ENCODE measurements around the gene WDR12. TPM values are rescaled to one million over a fixed set of nuclear protein-coding genes. Genes with fewer than 3 reads are reported as not detected.
A peak's percentile ranks its signal among the peaks of the same experiment; 100 is the strongest.
"Not testable (repeated sequence)": the region's sequence is repeated elsewhere in the genome, so short reads cannot be mapped to it uniquely, and the experiment has no call there.

Gene WDR12
- total RNA-seq (10 to 100 TPM; 10.3 to 34.5 (median 27.5) TPM), total RNA-seq (10.2 to 212 (median 21.4) reads per million in 29 experiments)
- 27.5 TPM for total RNA-seq (2013)

DNA sequence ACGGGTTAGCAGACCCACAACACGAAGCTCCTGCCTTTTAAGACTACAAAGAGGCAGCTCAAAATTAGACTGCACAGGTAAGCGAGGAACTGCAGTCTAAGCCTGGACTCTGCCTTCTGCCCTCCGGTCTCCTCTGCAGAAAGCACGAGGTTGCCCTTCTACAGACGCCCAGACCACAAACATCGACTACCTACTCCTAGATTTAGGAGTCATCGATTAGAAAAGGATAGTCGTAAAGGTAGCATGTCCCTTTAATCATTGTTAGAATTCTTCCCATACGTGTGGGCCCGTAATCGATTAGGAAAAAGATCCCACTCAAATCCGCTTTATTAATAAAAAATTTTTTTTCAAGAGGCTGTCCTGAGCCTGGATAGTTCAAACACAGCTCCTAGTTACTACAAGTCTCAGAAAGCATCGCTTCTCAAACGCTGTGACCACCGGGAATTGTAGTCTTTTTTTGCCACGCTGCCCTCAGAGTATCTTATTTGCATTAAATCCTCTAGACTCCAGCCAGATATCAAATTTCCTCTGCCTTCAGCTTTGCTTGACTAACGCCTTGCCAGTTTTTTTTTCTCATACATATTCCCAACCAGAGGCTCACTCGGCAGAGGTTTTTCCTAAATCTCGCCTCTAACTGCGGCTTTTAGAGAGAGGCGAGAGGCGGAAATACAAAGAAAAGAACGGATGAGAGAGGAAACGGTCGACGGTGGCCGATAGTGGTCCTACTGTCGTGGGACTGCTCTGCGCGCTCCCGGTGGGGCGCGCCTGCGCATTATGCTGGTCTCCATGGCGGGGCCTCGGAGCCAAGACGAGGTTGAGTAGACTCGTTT, at the start of gene WDR12, which contains the start of gene CARF:
Gene WDR12 (minus strand): TSS at position 162 of the 830 bp plus-strand sequence. CDS start 197 bp downstream, outside the sequence.
Gene CARF (plus strand): TSS at position 764 of the 830 bp plus-strand sequence. CDS start 29,628 bp downstream, outside the sequence.
- peak; percentile 83 to 86 (median 84) for ATAC-seq (replicated peaks in 1 of 4)
- POLR2A ChIA-PET = interaction anchor here in 1 of 2 donors (0.7 to 1.3 kb wide), 3 partner anchors 102 to 329 kb away, joined by 3 to 5 read pairs (median 4); partner anchors contain the start of genes CYP20A1 and NBEAL1
- no peaks in the 10 kb centered on the region for H3K27me3 Mint-ChIP-seq

DNA sequence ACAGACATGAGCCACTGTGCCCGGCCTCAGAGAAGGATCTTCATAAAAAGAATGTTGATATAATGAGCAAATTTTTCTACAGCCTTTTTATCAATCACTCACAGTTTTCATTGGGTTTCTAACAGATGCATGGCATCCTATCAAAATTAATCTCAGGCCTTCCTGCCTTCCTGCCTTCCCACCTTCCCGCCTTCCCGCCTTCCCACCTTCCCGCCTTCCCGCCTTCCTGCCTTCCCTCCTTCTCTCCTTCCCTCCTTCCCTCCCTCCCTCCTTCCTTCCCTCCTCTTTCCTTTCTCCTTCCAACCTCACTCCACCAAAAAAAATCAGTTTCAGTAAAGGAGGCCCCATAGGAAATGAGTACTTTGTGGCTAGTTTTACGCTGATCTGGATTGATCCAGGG, 49.1 kb upstream of the WDR12 start:
- no peak overlapping the region for H3K27ac ChIP-seq (ENCODE audit: low read length)
- DNase-seq = no peak
- H3K4me3 Mint-ChIP-seq = no peak overlapping the region

More for the DNA sequence above, at the start of gene WDR12, which contains the start of gene CARF:
- WGBS (ENCODE audit: insufficient coverage) = 0% methylated on average over 13 of the region's 39 CpGs
- H3K36me3 ChIP-seq (ENCODE audit: control insufficient read depth in 2 of 2, extremely low read depth in 1 of 2, insufficient read depth in 1 of 2, low read length in 1 of 2) = no peaks in the 10 kb centered on the region
- no peaks in the 10 kb centered on the region for H3K9me3 Mint-ChIP-seq
- H3K27ac ChIP-seq (ENCODE audit: low read length) = peak within 1 kb of the TSS; percentile 69
- peak; percentile 77 to 95 (median 89) for DNase-seq
- CTCF ChIA-PET = interaction anchor here in 1 of 2 donors (0.9 to 1.9 kb wide), 4 partner anchors 41 to 327 kb away, joined by 3 to 9 read pairs (median 6); partner anchors contain the start of gene CYP20A1
- H3K4me1 ChIP-seq (ENCODE audit: control insufficient read depth in 1 of 2, extremely low read depth in 1 of 2, insufficient read depth in 2 of 2, low read length in 2 of 2) = peaks cover 7 to 8% of the 10 kb centered on the region in 2 experiments
- peak within 1 kb of the TSS; percentile 68 to 99 for H3K4me3 ChIP-seq (ENCODE audit: control insufficient read depth in 1 of 2, extremely low read depth in 1 of 2, low read length in 1 of 2)
- H3K4me1 Mint-ChIP-seq = peaks cover 37 to 46% (median 42%) of the 10 kb centered on the region in 3 donors
- H3K4me3 Mint-ChIP-seq = peak within 1 kb of the TSS; percentile 92 to 99 (median 96)
- H3K27me3 ChIP-seq (replicated peaks in 1 of 2; ENCODE audit: control insufficient read depth in 2 of 2, extremely low read depth in 1 of 2, insufficient read depth in 2 of 2, low read length in 1 of 2) = no peaks in the 10 kb centered on the region
- H3K9me3 ChIP-seq = no peaks in the 10 kb centered on the region
- no peaks in the 10 kb centered on the region for H3K36me3 Mint-ChIP-seq
- peak within 1 kb of the TSS; percentile 98 to 99 for H3K27ac Mint-ChIP-seq

DNA sequence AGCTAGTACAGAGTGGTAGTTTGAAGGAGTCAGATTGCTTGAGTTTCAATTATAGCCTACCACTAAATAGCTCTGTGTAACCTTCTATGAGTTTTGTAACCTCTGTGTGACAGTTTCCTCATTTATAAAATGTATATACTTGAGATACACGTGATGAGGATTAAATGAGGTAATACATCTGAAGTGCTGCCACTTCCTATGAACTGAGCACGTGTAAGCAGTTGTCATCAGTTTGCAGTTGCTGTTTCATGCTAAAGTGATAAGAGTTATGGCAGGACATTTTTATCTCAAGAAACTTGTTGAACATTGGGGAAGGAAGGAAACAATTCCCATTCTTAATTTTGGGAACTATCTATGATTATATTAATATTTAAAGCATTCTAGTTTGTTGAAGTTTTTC, 39.1 kb upstream of the WDR12 start:
- no peaks in the 10 kb centered on the region for H3K27me3 Mint-ChIP-seq
- H3K36me3 Mint-ChIP-seq = peaks cover 52% of the 10 kb centered on the region
- Histone ChIP-seq H3K36me3 (ENCODE audit: control insufficient read depth in 2 of 2, extremely low read depth in 1 of 2, insufficient read depth in 1 of 2, low read length in 1 of 2) (peaks cover 0 to 7% of the 10 kb centered on the region in 2 donors), H3K27me3 (replicated peaks in 1 of 2; ENCODE audit: control insufficient read depth in 2 of 2, extremely low read depth in 1 of 2, insufficient read depth in 2 of 2, low read length in 1 of 2) (no peaks in the 10 kb centered on the region), H3K4me1 (ENCODE audit: control insufficient read depth in 1 of 2, extremely low read depth in 1 of 2, insufficient read depth in 2 of 2, low read length in 2 of 2) (no peaks in the 10 kb centered on the region), H3K4me3 (ENCODE audit: control insufficient read depth in 1 of 2, extremely low read depth in 1 of 2, low read length in 1 of 2) (no peak overlapping the region), H3K27ac (ENCODE audit: low read length) (no peak overlapping the region), H3K9me3 (no peaks in the 10 kb centered on the region)
- no peak overlapping the region for H3K27ac Mint-ChIP-seq
- no peak for ATAC-seq (replicated peaks in 1 of 4)
- H3K9me3 Mint-ChIP-seq = peaks cover 1 to 20% (median 5%) of the 10 kb centered on the region in 3 donors
- ChIA-PET CTCF (no interaction called here), POLR2A (no interaction called here)
- H3K4me3 Mint-ChIP-seq = no peak overlapping the region
- no peak for DNase-seq
- peaks cover 0 to 3% (median 0%) of the 10 kb centered on the region in 3 donors for H3K4me1 Mint-ChIP-seq
- 80% methylated on average over 1 of the region's 2 CpGs for WGBS (ENCODE audit: insufficient coverage)

More for the DNA sequence above, 49.1 kb upstream of the WDR12 start:
- Mint-ChIP-seq H3K27ac (no peak overlapping the region), H3K27me3 (no peaks in the 10 kb centered on the region), H3K9me3 (no peaks in the 10 kb centered on the region), H3K36me3 (peaks cover 43% of the 10 kb centered on the region), H3K4me1 (no peaks in the 10 kb centered on the region)
- ChIA-PET CTCF (no interaction called here), POLR2A (no interaction called here)
- Histone ChIP-seq H3K4me3 (ENCODE audit: control insufficient read depth in 1 of 2, extremely low read depth in 1 of 2, low read length in 1 of 2) (no peak overlapping the region), H3K36me3 (ENCODE audit: control insufficient read depth in 2 of 2, extremely low read depth in 1 of 2, insufficient read depth in 1 of 2, low read length in 1 of 2) (peaks cover 4 to 12% of the 10 kb centered on the region in 2 donors), H3K4me1 (ENCODE audit: control insufficient read depth in 1 of 2, extremely low read depth in 1 of 2, insufficient read depth in 2 of 2, low read length in 2 of 2) (no peaks in the 10 kb centered on the region), H3K27me3 (replicated peaks in 1 of 2; ENCODE audit: control insufficient read depth in 2 of 2, extremely low read depth in 1 of 2, insufficient read depth in 2 of 2, low read length in 1 of 2) (no peaks in the 10 kb centered on the region), H3K9me3 (no peaks in the 10 kb centered on the region)
- WGBS (ENCODE audit: insufficient coverage) = 94% methylated on average over 3 of the region's 6 CpGs
- ATAC-seq (replicated peaks in 1 of 4) = no peak

DNA sequence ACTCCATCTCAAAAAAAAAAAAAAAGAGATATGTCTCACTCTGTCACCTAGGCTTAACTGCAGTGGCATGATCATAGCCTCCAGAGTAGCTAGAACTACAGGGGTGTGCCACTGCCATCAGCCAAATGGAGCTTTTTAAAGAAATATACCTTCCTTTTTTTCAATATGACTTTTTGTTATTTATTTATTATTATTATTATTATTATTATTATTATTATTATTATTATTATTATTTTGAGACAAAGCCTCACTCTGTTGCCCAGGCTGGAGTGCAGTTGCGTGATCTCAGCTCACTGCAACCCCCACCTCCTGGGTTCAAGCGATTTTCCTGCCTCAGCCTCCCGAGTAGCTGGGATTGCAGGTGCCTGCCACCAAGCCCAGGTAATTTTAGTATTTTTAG, 37.9 kb upstream of the WDR12 start:
- H3K27ac ChIP-seq (ENCODE audit: low read length); H3K4me3 Mint-ChIP-seq; H3K27me3 Mint-ChIP-seq; POLR2A ChIA-PET; H3K4me3 ChIP-seq (ENCODE audit: control insufficient read depth in 1 of 2, extremely low read depth in 1 of 2, low read length in 1 of 2); H3K27ac Mint-ChIP-seq; ATAC-seq (replicated peaks in 1 of 4); H3K4me1 ChIP-seq (ENCODE audit: control insufficient read depth in 1 of 2, extremely low read depth in 1 of 2, insufficient read depth in 2 of 2, low read length in 2 of 2); DNase-seq; H3K4me1 Mint-ChIP-seq; CTCF ChIA-PET; H3K9me3 ChIP-seq; H3K27me3 ChIP-seq (replicated peaks in 1 of 2; ENCODE audit: control insufficient read depth in 2 of 2, extremely low read depth in 1 of 2, insufficient read depth in 2 of 2, low read length in 1 of 2): not testable (repeated sequence)
- peaks cover 7 to 27% (median 8%) of the 10 kb centered on the region in 3 donors for H3K9me3 Mint-ChIP-seq
- H3K36me3 ChIP-seq (ENCODE audit: control insufficient read depth in 2 of 2, extremely low read depth in 1 of 2, insufficient read depth in 1 of 2, low read length in 1 of 2) = peaks cover 0 to 11% of the 10 kb centered on the region in 2 donors
- WGBS (ENCODE audit: insufficient coverage) = no CpG with 5 or more reads among the region's 3 CpGs
- H3K36me3 Mint-ChIP-seq = peaks cover 61% of the 10 kb centered on the region

DNA sequence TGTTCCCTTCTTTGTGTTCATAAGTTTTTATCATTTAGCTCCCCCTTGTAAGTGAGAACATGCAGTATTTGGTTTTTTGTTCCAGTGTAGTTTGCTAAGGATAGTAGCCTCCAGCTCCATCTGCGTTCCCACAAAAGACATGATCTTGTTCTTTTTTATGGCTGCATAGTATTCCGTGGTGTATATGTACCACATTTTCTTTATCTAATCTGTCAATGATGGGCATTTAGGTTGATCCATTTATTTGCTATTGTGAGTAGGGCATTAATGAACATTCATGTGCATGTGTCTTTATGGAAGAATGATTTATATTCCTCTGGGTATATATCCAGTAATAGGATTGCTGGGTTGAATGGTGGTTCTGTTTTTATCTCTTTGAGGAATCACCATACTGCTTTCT, 34.0 kb upstream of the WDR12 start:
- Histone ChIP-seq H3K36me3 (ENCODE audit: control insufficient read depth in 2 of 2, extremely low read depth in 1 of 2, insufficient read depth in 1 of 2, low read length in 1 of 2) (peaks cover 0 to 4% of the 10 kb centered on the region in 2 donors), H3K4me1 (ENCODE audit: control insufficient read depth in 1 of 2, extremely low read depth in 1 of 2, insufficient read depth in 2 of 2, low read length in 2 of 2) (no peaks in the 10 kb centered on the region), H3K9me3 (no peaks in the 10 kb centered on the region), H3K27ac (ENCODE audit: low read length) (no peak overlapping the region), H3K4me3 (ENCODE audit: control insufficient read depth in 1 of 2, extremely low read depth in 1 of 2, low read length in 1 of 2) (no peak overlapping the region), H3K27me3 (replicated peaks in 1 of 2; ENCODE audit: control insufficient read depth in 2 of 2, extremely low read depth in 1 of 2, insufficient read depth in 2 of 2, low read length in 1 of 2) (no peaks in the 10 kb centered on the region)
- Mint-ChIP-seq H3K36me3 (peaks cover 56% of the 10 kb centered on the region), H3K27me3 (no peaks in the 10 kb centered on the region), H3K4me1 (peaks cover 0 to 4% (median 0%) of the 10 kb centered on the region in 3 donors), H3K27ac (no peak overlapping the region), H3K9me3 (peaks cover 7 to 27% (median 8%) of the 10 kb centered on the region in 3 donors), H3K4me3 (no peak overlapping the region)
- no peak for ATAC-seq (replicated peaks in 1 of 4)
- WGBS (ENCODE audit: insufficient coverage) = 100% methylated on average over 1 of the region's 2 CpGs
- POLR2A ChIA-PET = no interaction called here
- no peak for DNase-seq
- CTCF ChIA-PET = no interaction called here

DNA sequence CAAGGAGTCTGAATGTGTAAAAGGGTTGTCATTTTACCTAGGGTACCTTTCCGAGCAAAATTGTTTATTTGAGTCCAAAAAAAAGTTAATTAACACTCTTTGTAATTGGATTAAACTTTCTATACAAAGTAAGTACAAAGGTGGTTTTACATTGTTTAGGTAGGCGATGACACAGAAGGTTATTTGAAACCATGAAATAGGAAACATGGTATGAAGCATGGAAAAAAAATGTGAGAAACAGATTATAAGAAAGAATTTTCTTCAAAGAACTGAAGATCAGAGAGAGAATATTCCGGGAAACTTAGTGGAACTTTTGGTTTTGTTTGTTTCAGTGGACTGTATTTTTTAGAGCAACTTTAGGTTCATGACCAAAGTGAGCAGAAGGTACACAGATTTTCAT, 33.3 kb upstream of the WDR12 start:
- no peak overlapping the region for H3K4me3 Mint-ChIP-seq
- Histone ChIP-seq H3K27ac (ENCODE audit: low read length) (no peak overlapping the region), H3K9me3 (no peaks in the 10 kb centered on the region), H3K4me3 (ENCODE audit: control insufficient read depth in 1 of 2, extremely low read depth in 1 of 2, low read length in 1 of 2) (no peak overlapping the region), H3K36me3 (ENCODE audit: control insufficient read depth in 2 of 2, extremely low read depth in 1 of 2, insufficient read depth in 1 of 2, low read length in 1 of 2) (peaks cover under 1 to 4% of the 10 kb centered on the region in 2 donors), H3K4me1 (ENCODE audit: control insufficient read depth in 1 of 2, extremely low read depth in 1 of 2, insufficient read depth in 2 of 2, low read length in 2 of 2) (no peaks in the 10 kb centered on the region), H3K27me3 (replicated peaks in 1 of 2; ENCODE audit: control insufficient read depth in 2 of 2, extremely low read depth in 1 of 2, insufficient read depth in 2 of 2, low read length in 1 of 2) (no peaks in the 10 kb centered on the region)
- H3K27ac Mint-ChIP-seq = no peak overlapping the region
- peaks cover 56% of the 10 kb centered on the region for H3K36me3 Mint-ChIP-seq
- DNase-seq = no peak
- peaks cover 7 to 27% (median 8%) of the 10 kb centered on the region in 3 donors for H3K9me3 Mint-ChIP-seq
- no peak for ATAC-seq (replicated peaks in 1 of 4)
- no CpG with 5 or more reads among the region's 3 CpGs for WGBS (ENCODE audit: insufficient coverage)
- H3K27me3 Mint-ChIP-seq = no peaks in the 10 kb centered on the region
- POLR2A ChIA-PET = no interaction called here
- peaks cover 0 to 4% (median 2%) of the 10 kb centered on the region in 3 donors for H3K4me1 Mint-ChIP-seq
- CTCF ChIA-PET = no interaction called here
